CD4-positive, alpha-beta T cell treated with Interleukin-21 for 1 hour (primary cell): Measurements from ENCODE around the gene CTTNBP2.

ENCODE experiments used
- DNase-seq: peaks from one replicate; pipeline ENCODE4 v3.0.0-alpha.2; 2020

The CTTNBP2 gene

GRCh38 chr7:117873310-117874190 lies at the start of gene CTTNBP2:
TSS of gene CTTNBP2 (minus strand) at chr7:117873441. CDS start at chr7:117873415, 26 bp downstream.
- no peak for DNase-seq

GRCh38 chr7:117916309-117916708 lies 43.1 kb upstream of the CTTNBP2 start:
- DNase-seq = no peak

- DNase-seq = no peak
Observed at GRCh38 chr7:117912421-117912820, 39.2 kb upstream of the CTTNBP2 start.

GRCh38 chr7:117908031-117908795 lies 35.0 kb upstream of the CTTNBP2 start:
- DNase-seq = no peak

DNA sequence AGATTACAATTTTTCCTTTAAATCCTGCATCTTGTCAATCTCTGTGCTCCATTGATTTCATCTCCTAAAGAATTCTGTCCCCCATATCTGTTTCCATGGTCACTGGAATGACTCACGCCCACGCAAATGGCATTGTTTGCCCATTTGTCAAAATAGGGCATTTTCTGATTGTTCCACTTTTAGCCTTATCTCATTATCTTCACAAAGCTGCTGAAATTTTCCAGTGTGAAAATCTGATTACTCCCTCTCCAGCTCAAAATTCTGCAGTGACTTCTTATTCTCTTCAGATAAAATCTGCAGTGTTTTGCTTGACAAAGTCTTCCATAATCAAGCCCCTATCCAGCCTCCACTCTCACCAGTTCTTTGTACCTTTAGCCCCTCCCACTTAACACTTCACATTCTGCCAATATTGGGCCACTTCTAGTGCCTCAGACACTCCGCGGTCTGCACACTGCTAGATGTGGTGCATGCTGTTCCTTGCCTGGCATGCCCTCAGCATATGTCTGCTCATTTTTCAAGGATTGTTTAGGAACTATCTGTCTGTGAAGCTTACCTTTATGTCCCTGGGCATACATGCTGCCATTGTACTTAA lies 33.9 kb upstream of the CTTNBP2 start:
- no peak for DNase-seq

- DNase-seq = no peak
Observed at GRCh38 chr7:117902314-117902889, 29.2 kb upstream of the CTTNBP2 start.

GRCh38 chr7:117901089-117901797 lies 28.0 kb upstream of the CTTNBP2 start:
- no peak for DNase-seq

GRCh38 chr7:117896339-117896738 lies 23.1 kb upstream of the CTTNBP2 start:
- no peak for DNase-seq

- no peak for DNase-seq
Observed at GRCh38 chr7:117895276-117895675, 22.0 kb upstream of the CTTNBP2 start.

GRCh38 chr7:117894037-117894436 lies 20.8 kb upstream of the CTTNBP2 start:
- no peak for DNase-seq

DNA sequence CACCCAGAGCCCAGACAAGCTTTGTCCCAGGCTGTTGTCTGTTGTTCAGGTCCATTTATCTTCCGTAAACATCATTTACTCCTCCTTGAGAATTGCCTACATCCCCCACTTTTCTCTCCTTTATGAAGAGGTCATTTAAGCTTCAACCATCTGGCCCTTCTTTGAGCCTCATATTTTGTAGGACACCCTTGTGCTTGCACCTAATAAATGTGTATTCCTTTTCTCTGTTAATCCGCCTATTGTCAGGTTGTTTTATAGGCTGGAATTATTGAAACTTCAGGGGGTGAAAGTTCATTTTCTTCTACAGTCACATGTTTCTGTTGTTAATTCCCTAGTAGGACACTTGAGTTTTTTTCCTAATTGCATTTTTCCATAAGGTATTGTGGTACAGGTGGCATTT lies 19.6 kb upstream of the CTTNBP2 start:
- no peak for DNase-seq

DNA sequence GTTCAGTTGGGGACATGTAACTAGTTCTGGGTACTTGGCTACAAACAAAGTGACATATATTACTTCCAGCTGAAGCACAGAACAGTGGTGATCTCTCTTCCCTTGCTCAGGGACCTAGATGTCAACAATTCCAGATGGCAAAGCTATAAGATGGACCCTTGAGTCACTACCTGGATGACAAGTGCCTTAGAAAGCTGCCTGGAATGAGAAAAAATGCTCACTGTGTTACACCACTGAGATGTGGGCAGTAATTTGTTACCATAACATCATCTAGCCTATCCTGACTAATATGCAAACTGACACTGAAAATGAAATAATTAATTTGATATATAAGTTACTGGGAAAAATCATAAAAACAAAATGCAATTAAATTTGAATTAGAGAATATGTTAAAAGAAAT lies 16.4 kb upstream of the CTTNBP2 start:
- no peak for DNase-seq

- no peak for DNase-seq
Observed at GRCh38 chr7:117888627-117889026, 15.4 kb upstream of the CTTNBP2 start.

GRCh38 chr7:117882594-117882993 lies 9.4 kb upstream of the CTTNBP2 start:
- no peak for DNase-seq

DNA sequence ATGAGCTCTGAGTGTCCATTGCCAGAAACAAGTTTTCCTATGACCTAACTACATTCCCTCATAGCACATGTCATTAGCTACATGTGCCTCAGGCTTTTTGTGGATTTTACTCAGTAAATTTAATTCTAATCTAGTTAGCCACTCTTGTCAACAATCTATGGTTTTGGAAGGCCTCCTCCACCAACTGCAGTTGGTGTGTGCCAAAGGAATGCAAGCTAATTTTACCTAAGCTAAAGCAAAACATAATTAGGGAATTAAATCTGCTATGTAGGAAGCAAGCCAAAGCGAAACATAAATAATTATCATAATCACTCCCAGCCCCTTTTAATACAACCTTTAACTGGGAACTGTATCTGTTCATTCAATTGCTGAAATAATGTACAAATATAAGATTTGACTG lies 3.5 kb upstream of the CTTNBP2 start:
- DNase-seq = no peak

GRCh38 chr7:117875566-117875965 lies 2.3 kb upstream of the CTTNBP2 start:
- DNase-seq = no peak

- DNase-seq = no peak
Observed at GRCh38 chr7:117874191-117874700, 1.0 kb upstream of the CTTNBP2 start.

- no peak for DNase-seq
Observed at GRCh38 chr7:117872561-117873309, 506 bp downstream of the CTTNBP2 start.

- DNase-seq = no peak
Observed at GRCh38 chr7:117871778-117872538, 1.3 kb downstream of the CTTNBP2 start.

GRCh38 chr7:117871401-117871777 lies 1.9 kb downstream of the CTTNBP2 start:
- DNase-seq = no peak
